Measurements from ENCODE around the gene PRRG3.

The PRRG3 gene

GRCh38 chrX:151746502-151746901, 51.2 kb downstream of the PRRG3 start:
- DNase-seq = no peak

- DNase-seq = no peak
Measured at GRCh38 chrX:151750511-151750910, 55.3 kb downstream of the PRRG3 start.

DNA sequence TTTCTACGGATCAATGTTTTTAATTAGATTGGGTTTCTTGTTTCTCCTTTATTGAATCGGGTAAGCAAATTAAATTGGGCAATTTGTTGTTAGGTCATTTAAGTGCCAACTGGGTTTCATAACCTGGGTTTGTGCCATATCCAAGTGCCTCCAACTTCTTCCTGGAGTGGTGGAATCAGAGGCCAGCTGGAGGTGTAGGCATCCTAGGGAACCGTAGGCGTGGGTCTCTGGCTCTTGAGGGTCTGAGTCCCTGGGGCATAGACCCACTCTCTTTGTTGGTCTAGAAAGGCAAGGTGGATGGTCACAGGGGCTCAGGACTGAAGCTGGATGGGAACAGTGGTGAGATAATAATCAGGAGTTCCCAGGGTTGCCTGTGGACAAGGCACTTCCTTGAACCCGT, 57.6 kb downstream of the PRRG3 start:
- DNase-seq = no peak

GRCh38 chrX:151753313-151754046, 58.2 kb downstream of the PRRG3 start:
- no peak for DNase-seq

GRCh38 chrX:151754047-151754429, 58.8 kb downstream of the PRRG3 start:
- DNase-seq = no peak

- no peak for DNase-seq
Measured at GRCh38 chrX:151754641-151755215, 59.5 kb downstream of the PRRG3 start.
